Dendritic cell treated with granulocyte-macrophage colony-stimulating factor and Interleukin-4, amounts not matched to agents 40 ng/mL and 50 ng/mL, for 4 days (primary cell): ENCODE measurements around the gene EFL1.
"Not testable (repeated sequence)": the region's sequence is repeated elsewhere in the genome, so short reads cannot be mapped to it uniquely, and the experiment has no call there.

ENCODE experiments used
- H3K27ac Mint-ChIP-seq: one replicate; pipeline ENCODE4 v1.8.0; 2022; ENCODE audit warnings: mild to moderate bottlenecking, mixed read lengths
- H3K27me3 Mint-ChIP-seq: one replicate; pipeline ENCODE4 v1.8.0; 2022; ENCODE audit warnings: mild to moderate bottlenecking, mixed read lengths
- H3K36me3 Mint-ChIP-seq: one replicate; pipeline ENCODE4 v1.8.0; 2022; ENCODE audit warnings: low read depth, mixed read lengths
- H3K4me1 Mint-ChIP-seq: one replicate; pipeline ENCODE4 v1.8.0; 2022; ENCODE audit warnings: low read depth, mixed read lengths
- H3K4me3 Mint-ChIP-seq: one replicate; pipeline ENCODE4 v1.8.0; 2022; ENCODE audit warnings: mild to moderate bottlenecking, moderate library complexity, mixed read lengths
- H3K9me3 Mint-ChIP-seq: one replicate; pipeline ENCODE4 v1.8.0; 2022; ENCODE audit warnings: mixed read lengths
- intact Hi-C: fragments of 100-400 bp; cut with micrococcal nuclease; formaldehyde crosslinking; loops from one replicate; pipeline ENCODE4 v1.15.0; 2022

Gene EFL1

DNA sequence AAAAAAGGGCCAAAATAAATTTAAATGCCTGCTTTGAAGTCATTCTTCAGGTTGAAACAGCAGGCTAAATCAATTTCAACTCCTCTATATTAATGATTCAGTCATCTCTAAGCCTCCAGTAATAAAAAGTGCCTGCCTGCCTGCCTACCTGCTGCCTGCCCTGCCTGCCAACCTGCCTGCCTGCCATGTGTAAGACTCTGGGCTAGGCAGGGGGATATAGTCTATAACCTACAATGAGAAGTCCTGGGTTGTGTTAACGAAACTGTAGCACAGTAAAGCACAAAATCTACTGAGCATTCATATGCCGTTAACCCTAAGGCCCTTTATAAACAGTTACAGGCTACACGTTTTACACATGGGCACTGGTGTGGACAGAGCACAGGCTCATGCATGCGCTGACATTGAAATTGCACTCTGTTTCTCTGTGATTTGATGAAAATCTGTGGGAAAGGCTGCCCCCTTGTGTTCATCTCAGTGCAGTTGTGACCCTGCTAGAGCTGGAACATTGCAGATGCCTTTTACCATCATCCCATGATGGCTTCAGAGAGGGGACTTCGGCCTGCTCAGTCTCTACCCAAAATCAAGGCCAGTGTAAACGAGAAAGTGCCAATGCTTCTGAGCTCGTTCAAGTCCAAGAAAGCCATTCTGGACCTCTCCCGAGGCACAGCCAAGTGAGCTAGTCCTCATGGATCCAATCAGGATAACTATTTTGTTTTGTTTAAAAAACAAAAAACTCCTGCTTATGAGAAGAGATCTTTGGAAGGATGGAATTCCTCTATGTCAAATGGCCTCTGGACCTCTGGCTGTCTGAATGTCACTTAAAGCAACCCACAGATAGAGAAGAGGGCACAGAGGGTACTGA, 64.6 kb downstream of the EFL1 start:
- H3K27ac Mint-ChIP-seq: no peak overlapping the region
- intact Hi-C loops: loop anchor here (1.0 kb wide), 2 partner anchors 90 to 718 kb away; no protein-coding TSS in a partner anchor
- H3K36me3 Mint-ChIP-seq: peaks cover 7% of the 10 kb centered on the region
- H3K27me3 Mint-ChIP-seq: no peaks in the 10 kb centered on the region
- H3K4me3 Mint-ChIP-seq: no peak overlapping the region
- no peaks in the 10 kb centered on the region for H3K9me3 Mint-ChIP-seq
- no peaks in the 10 kb centered on the region for H3K4me1 Mint-ChIP-seq

DNA sequence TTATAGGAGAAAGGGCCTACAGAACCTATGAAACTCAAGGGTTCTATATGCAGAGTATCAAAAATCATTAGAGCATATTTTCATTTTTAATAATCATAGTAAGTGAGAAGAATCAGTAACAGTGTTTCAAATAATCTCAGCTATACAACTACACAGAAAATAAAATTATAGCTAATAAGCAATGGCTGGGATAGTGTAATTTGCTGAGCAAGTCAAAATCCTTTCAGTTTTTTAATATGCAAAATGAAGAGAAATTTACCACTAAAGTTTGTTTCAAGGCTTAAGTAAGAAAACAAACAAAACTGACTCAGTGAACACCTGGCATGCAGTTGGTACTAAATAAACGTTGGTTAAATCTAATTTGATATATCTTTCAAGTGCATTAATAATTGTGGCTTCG, 66.2 kb downstream of the EFL1 start:
- intact Hi-C loops: no loop called here
- no peak overlapping the region for H3K27ac Mint-ChIP-seq
- H3K9me3 Mint-ChIP-seq: no peaks in the 10 kb centered on the region
- H3K4me1 Mint-ChIP-seq: no peaks in the 10 kb centered on the region
- no peaks in the 10 kb centered on the region for H3K36me3 Mint-ChIP-seq
- H3K27me3 Mint-ChIP-seq: no peaks in the 10 kb centered on the region
- no peak overlapping the region for H3K4me3 Mint-ChIP-seq

DNA sequence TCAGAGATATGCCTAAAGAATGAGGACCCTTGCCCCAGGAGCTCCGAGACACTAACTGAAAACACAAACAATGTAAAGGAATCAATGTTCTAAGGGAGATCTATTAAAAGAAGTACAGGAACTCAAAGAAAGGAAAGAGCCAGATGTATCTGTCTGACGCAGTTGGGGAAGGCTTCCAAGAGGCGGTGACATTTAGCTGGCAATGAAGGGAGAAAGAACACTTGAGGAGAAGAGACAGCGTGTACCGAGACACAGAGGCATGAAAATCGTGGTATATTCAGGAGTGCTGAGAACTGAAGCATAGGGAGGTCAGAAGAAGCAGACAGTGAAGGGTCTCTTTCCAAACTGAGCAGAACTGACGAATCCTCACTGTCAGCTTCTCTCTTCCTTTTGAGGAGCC, 66.7 kb downstream of the EFL1 start:
- H3K9me3 Mint-ChIP-seq, H3K4me1 Mint-ChIP-seq, H3K4me3 Mint-ChIP-seq, H3K36me3 Mint-ChIP-seq, H3K27me3 Mint-ChIP-seq, H3K27ac Mint-ChIP-seq, intact Hi-C loops: not testable (repeated sequence)

DNA sequence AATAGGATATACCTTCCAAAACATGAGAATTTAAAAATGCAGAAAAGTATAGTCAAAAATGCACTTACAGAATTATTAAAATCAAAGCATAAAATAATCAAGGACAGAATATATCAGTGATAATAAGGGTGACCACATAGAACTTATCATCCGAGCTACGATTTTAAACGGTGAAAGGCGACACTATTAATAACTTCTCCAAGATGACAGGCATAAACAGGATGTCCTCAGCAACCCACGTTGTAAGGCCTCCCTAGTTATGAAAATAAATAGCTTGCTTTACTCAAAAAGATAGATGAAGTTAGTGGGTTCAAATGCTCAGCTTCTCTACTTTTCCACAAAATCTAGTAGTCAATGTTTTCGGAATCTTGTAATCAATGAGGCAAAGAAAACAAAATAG, 68.0 kb downstream of the EFL1 start:
- intact Hi-C loops, H3K27me3 Mint-ChIP-seq, H3K36me3 Mint-ChIP-seq, H3K4me1 Mint-ChIP-seq, H3K9me3 Mint-ChIP-seq, H3K27ac Mint-ChIP-seq, H3K4me3 Mint-ChIP-seq: not testable (repeated sequence)

DNA sequence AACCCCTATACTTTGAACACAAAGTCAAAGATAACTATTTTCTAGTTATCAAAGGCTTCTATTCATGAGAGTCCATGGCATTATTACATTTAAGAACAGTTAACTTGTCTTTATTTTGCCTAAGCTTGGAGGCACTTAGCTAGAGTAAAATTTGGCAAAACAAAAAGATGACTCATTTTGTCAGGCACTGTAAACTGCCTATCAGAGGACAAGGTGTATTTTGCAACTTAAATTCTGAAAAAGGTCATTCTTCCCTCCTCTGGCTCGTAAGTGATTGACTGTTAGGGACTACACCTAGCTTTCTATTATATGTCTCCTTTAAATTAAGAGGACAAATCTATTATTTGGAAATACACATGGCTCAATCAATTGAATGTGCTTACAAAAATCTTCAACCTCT, 69.1 kb downstream of the EFL1 start:
- H3K9me3 Mint-ChIP-seq, H3K27me3 Mint-ChIP-seq, intact Hi-C loops, H3K36me3 Mint-ChIP-seq, H3K4me1 Mint-ChIP-seq, H3K27ac Mint-ChIP-seq, H3K4me3 Mint-ChIP-seq: not testable (repeated sequence)

DNA sequence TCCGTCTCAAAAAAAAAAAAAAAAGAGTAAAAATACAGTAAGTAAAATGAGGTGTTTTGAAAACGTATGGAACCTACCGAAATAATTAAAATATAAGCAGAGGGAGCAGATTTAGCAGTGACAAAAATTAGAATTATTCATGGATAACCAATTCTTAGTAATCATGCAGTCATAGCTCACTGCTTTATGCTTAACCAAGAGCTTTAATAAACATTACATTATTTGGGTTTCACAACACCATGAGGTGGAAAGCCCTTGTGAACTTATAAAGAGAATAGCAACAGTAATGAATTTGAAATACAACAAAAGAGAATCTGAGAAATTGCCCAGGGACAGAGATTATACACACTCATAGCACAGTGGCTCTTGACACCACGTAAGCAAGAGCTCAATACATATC, 70.1 kb downstream of the EFL1 start:
- intact Hi-C loops, H3K27ac Mint-ChIP-seq: not testable (repeated sequence)

DNA sequence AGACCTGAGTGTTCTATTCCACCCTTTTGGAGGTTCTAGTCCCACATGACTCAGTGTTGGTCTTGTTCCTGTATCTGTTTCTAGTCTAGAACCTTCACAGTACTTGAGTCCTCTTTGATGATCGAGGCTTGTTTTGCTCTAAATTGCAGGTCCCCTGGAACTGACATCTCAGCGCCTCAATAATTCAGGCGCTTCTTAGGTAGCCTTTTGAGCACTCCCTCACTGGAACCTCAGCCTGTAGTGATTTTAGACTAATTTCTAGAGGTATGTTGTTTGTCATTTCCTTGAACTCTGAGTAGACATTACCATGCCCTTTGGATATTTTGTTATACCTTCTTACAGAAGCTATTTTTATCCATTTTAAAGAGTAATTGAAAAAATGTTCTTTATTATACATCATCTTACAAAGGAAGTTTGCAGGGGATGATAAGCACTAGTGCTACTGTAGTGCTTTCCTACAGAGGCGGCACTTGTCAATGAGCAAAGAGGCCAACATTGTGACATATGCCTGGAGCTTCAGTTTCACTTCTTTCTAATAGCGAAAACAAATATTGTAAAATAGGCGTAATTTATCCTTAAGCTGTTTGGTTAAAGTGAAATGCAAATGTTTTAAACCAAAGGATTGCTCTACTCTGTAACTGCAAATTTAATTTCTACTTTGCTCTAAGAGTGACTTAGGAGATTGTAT, 75.7 kb downstream of the EFL1 start:
- no peak overlapping the region for H3K27ac Mint-ChIP-seq
- H3K4me1 Mint-ChIP-seq: no peaks in the 10 kb centered on the region
- peaks cover 11% of the 10 kb centered on the region for H3K36me3 Mint-ChIP-seq
- no peaks in the 10 kb centered on the region for H3K27me3 Mint-ChIP-seq
- intact Hi-C loops: no loop called here
- no peak overlapping the region for H3K4me3 Mint-ChIP-seq
- no peaks in the 10 kb centered on the region for H3K9me3 Mint-ChIP-seq

More for the DNA sequence above, 70.1 kb downstream of the EFL1 start:
- not testable (repeated sequence) for H3K4me1 Mint-ChIP-seq, H3K36me3 Mint-ChIP-seq, H3K27me3 Mint-ChIP-seq, H3K9me3 Mint-ChIP-seq, H3K4me3 Mint-ChIP-seq

DNA sequence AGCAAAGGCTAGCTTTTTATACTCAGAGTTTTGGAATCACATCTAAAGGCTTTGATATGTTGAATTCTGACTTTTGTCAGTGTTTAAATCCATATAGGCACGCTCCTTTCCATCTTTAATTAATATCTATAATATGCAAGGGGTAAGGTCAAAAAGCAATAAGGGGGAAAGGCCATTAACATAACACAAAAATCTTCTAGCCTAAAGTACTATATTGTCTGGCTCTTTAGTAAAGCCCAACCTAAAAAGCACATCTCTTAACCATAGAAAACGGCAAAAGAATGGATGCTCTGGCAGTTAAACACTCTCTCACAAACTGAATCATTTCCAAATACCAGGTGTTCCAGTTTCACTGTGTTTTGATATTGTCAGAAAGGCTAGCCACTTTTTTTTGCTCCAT, 76.4 kb downstream of the EFL1 start:
- intact Hi-C loops: no loop called here
- Mint-ChIP-seq H3K4me3 (no peak overlapping the region), H3K4me1 (no peaks in the 10 kb centered on the region), H3K9me3 (no peaks in the 10 kb centered on the region), H3K36me3 (peaks cover 15% of the 10 kb centered on the region), H3K27me3 (no peaks in the 10 kb centered on the region), H3K27ac (no peak overlapping the region)

DNA sequence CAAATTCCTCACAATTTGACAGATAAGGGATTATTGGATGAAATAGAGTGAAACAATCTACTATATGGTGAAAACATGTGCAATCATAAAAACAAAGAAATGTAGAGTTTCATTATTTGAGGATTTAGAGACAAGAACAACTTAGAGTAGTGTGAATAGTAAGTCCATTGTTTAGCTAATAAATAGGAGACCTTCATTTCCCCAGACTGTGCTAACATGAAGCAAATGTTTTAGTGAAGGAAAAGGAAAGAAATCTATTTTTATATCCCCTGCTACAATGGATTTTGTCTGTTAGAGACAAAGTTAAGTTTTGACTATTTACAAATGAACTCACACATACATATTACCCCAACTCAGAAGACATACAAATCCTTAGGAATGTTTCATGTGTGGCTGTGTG, 77.8 kb downstream of the EFL1 start:
- Mint-ChIP-seq H3K27ac (no peak overlapping the region), H3K9me3 (no peaks in the 10 kb centered on the region), H3K36me3 (peaks cover 8% of the 10 kb centered on the region), H3K27me3 (no peaks in the 10 kb centered on the region), H3K4me1 (no peaks in the 10 kb centered on the region), H3K4me3 (no peak overlapping the region)
- intact Hi-C loops: no loop called here

DNA sequence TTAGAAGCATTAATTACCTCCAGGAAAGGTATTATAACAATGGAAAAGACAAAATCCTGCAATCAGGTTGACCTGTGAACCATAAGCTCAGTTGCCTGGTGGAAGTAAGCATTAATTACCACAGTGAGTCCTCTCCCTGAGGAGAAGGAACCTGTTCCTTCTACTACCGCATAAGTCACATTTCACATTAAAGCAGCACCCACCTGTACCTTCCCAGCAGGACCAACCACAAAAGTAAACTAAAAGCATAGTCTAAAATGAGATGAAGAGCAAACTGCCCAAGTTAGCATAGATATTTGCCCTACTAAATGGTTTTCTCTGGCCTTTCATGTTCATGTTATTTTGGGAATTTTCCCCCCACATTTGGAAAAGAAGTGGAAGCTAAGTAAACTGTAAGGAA, 78.2 kb downstream of the EFL1 start:
- H3K36me3 Mint-ChIP-seq: peaks cover 6% of the 10 kb centered on the region
- no peak overlapping the region for H3K4me3 Mint-ChIP-seq
- H3K27ac Mint-ChIP-seq: no peak overlapping the region
- intact Hi-C loops: no loop called here
- no peaks in the 10 kb centered on the region for H3K27me3 Mint-ChIP-seq
- H3K9me3 Mint-ChIP-seq: no peaks in the 10 kb centered on the region
- H3K4me1 Mint-ChIP-seq: no peaks in the 10 kb centered on the region

DNA sequence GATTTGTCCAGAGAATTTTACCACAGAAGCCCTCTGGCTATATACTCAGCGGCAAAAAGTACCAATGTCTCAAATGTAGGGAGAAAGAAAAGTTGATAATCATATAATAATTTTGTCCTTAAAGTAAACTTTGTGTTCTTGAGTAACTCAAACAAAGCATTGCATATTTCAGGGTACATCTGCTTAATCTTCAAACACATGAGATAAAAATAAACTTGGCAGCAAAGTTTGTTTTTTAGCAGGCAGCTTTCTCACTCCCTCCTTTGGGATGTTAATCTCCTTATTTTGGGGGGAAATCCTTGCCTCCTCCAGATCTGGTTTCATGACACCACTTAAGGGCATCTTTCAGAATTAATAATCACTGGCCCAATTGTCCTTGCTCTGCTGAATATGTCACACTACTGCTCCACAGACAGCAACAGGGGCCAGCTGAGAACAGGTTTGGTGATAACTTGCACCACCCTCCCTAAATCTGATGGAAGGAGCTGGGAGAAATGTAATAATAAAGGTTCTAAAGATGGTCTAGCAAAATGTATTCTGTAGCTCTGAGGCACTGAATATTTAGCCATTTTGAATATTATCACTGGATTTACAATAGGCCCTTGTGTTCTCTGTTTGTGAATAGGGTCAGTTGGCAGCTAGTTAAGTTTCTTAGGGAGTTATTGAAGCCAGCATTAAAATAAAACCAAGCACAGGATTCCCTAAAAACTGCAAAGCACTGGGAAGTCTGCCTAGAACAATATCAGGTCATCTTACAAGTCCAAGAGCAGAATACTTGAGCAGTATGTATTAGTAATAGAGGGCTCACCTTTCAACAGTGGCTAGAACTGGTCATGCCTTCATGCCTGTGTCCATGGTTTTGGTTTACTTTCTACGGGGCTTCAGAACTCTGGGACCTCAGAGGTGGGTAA, 79.2 kb downstream of the EFL1 start:
- H3K4me3 Mint-ChIP-seq: no peak overlapping the region
- H3K9me3 Mint-ChIP-seq: no peaks in the 10 kb centered on the region
- H3K27ac Mint-ChIP-seq: no peak overlapping the region

DNA sequence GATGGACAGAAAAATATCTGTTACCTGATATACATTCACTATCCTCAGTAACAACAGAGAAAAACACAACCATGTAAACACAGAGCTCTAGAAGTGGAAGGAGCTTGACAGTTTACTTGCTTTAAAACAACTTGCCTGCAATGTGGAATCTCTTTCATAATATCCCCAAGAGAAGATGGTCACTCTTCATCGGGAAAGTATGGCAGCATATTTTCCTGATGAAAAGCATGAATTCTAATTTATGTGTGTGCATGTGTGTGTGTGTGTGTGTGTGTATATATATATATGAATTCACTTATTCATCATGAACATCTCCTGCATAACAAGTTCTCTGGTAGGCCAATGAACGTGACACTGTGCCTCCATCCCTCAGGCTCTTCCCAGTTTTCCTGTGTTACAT, 81.2 kb downstream of the EFL1 start:
- Mint-ChIP-seq H3K27ac (no peak overlapping the region), H3K4me1 (no peaks in the 10 kb centered on the region), H3K27me3 (no peaks in the 10 kb centered on the region), H3K36me3 (peaks cover 6% of the 10 kb centered on the region), H3K4me3 (no peak overlapping the region), H3K9me3 (no peaks in the 10 kb centered on the region)
- intact Hi-C loops: no loop called here

More for the DNA sequence above, 79.2 kb downstream of the EFL1 start:
- intact Hi-C loops: no loop called here
- Mint-ChIP-seq H3K36me3 (peaks cover 6% of the 10 kb centered on the region), H3K4me1 (no peaks in the 10 kb centered on the region), H3K27me3 (no peaks in the 10 kb centered on the region)

DNA sequence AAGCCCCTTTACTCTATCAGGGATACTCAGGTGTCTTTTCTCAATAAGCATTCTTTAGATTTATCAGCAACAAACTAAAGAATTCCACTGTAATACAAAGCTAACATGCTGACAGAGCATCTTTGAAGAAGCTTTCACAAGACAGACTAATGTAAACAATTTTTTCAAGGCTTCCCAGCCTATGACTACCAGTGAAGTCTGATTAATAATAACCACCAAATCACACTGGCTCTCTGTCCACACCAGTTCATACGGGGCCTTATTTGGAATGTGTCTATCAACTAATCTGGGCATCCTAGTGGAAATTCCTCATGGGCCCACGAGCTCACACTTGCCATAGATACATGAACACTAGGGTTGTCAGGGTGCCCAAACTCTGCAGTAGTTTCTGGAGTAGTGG, 84.5 kb downstream of the EFL1 start:
- intact Hi-C loops: no loop called here
- Mint-ChIP-seq H3K36me3 (peaks cover 6% of the 10 kb centered on the region), H3K4me3 (no peak overlapping the region), H3K9me3 (no peaks in the 10 kb centered on the region), H3K4me1 (no peaks in the 10 kb centered on the region), H3K27me3 (no peaks in the 10 kb centered on the region), H3K27ac (no peak overlapping the region)
